Stimulated activated naive CD8-positive, alpha-beta T cell treated with anti-CD3 and anti-CD28 coated beads, Interleukin-15, amount 100 ng/mL, for 72 hours (primary cell): ENCODE measurements around the gene CRABP1.

Experiments used
- ATAC-seq: fragments of 150-1000 bp; cut with Tn5 transposase; 2 replicates; pipeline ENCODE4 v1.10.0; 2021; ENCODE audit warnings: mild to moderate bottlenecking, moderate library complexity
- DNase-seq, 2 donors: peaks; one replicate each; pipeline ENCODE4 v3.0.0; 2021 to 2022
- H3K27ac Mint-ChIP-seq, 2 donors: one replicate each; pipeline ENCODE4 v1.8.0; 2022; ENCODE audit warnings: mild to moderate bottlenecking in 2 of 2, mixed read lengths in 2 of 2, moderate library complexity in 2 of 2
- H3K27me3 Mint-ChIP-seq: one replicate; pipeline ENCODE4 v1.8.0; 2022; ENCODE audit warnings: mixed read lengths
- H3K4me1 Mint-ChIP-seq: one replicate; pipeline ENCODE4 v1.8.0; 2022; ENCODE audit warnings: mild to moderate bottlenecking, mixed read lengths
- H3K4me3 Mint-ChIP-seq, 2 donors: one replicate each; pipeline ENCODE4 v1.8.0; 2022; ENCODE audit warnings: mild to moderate bottlenecking in 2 of 2, mixed read lengths in 2 of 2, moderate library complexity in 1 of 2
- H3K9me3 Mint-ChIP-seq, 2 donors: one replicate each; pipeline ENCODE4 v1.8.0; 2022; ENCODE audit warnings: mixed read lengths in 2 of 2

The CRABP1 gene

DNA sequence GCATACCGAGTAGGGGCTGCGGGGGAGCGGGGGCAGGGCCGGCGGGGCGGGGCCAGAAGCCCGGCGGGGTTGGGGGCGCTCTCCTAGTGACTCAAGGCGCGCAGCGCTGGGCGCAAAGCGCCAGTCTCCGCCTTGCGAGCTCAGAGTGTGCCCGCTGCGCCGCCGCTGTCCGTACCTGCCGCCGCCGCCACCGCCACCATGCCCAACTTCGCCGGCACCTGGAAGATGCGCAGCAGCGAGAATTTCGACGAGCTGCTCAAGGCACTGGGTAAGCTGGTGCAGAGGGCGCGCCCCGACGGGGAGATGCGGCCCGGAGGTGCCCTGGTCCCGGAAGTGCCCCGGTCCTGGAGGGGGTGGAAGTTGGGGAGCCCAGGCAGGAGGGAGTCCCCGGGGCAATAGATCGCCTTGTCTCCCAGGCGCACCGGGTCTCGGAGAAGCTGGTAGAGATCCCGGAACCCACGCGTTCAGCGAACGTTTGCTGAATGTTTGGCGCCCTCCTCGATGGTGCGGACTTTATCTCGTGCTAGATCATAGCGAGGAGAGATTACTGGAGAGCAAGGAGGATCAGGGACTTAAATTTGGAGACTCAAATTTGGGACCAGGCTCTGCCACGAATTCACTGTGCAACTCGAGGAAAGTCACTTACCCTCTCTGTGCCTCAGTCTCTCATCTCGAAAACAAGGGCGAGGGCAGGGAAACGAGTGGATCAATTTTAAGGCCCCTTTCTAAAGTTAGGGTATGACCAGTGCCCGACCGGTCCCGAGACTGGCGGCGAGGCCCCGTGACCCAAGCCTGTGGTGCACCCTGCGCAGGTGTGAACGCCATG, at the start of gene CRABP1:
Gene CRABP1, plus strand, starts transcription at position 123 of the 826 bp plus-strand sequence. Its CDS starts 76 bp downstream, at position 199.
- Mint-ChIP-seq H3K27me3 (peaks cover 59% of the 10 kb centered on the region), H3K27ac (no peak within 1 kb of the TSS), H3K4me1 (no peaks in the 10 kb centered on the region), H3K4me3 (peak within 1 kb of the TSS in 1 of 2 donors; percentile 12), H3K9me3 (no peaks in the 10 kb centered on the region)
- ATAC-seq (no peak), DNase-seq (no peak)

DNA sequence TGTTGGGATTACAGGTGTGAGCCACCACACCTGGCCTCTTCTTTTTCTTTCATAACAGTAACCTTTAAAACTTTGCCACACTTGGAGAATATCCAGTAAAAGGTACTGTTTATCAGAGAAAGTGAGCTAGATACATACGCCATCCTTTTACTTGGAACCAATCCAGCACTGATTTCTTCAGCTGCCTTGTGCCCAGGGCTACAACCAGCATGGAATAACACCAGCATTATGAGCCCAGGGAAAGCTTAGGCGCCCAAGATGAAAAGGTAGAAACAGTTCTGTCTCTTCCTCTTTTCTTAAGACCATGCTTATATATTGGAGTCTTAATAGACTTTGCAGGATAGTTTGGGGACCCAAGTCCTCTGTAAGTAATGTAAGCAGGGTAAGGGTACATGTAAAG, 49.1 kb upstream of the CRABP1 start:
- Mint-ChIP-seq H3K27ac (no peak overlapping the region), H3K27me3 (no peaks in the 10 kb centered on the region), H3K4me3 (no peak overlapping the region)

DNA sequence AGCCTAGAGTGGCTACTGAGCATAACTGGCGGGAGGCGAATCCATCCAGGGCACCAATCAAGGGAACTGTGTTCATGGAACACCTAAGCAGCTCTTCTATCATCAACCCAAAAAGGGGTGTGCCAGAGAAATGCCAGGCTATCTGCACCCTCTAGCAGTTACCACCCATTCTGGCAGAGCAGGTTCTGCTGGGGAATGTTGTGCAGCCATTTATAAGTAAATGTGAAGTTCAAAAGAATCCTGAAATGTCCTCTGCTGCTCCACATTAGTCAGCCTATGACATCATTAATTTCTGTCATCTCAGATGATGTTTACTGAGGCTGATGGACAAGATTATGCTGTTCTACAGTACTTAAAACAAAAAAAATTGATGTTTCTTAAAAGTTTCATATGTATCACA, 48.5 kb upstream of the CRABP1 start:
- no peak for ATAC-seq
- H3K4me1 Mint-ChIP-seq, result no peaks in the 10 kb centered on the region
- H3K9me3 Mint-ChIP-seq, result no peaks in the 10 kb centered on the region
- no peak overlapping the region for H3K27ac Mint-ChIP-seq
- no peaks in the 10 kb centered on the region for H3K27me3 Mint-ChIP-seq
- DNase-seq, result no peak
- no peak overlapping the region for H3K4me3 Mint-ChIP-seq

More for the DNA sequence above, 49.1 kb upstream of the CRABP1 start:
- ATAC-seq (no peak), DNase-seq (no peak)
- no peaks in the 10 kb centered on the region for H3K9me3 Mint-ChIP-seq
- no peaks in the 10 kb centered on the region for H3K4me1 Mint-ChIP-seq

DNA sequence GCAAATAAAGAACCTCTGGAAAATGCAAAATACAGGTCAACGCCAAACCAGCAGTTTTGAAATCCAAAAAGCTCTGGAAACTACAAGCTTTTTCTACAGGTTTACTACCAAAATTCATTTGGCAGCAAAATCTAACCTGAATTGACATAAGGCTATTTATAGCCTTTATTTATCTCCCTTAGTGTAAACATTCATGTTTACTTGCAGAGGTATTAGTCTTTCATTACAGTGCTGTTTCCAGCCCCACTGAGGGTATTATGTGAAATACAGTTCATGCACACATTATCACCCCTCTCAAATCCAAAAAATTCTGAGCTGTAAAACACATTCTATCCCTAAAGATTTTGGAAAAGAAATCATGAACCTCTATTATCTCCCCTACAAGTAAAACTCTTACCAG, 47.9 kb upstream of the CRABP1 start:
- Mint-ChIP-seq H3K9me3 (no peaks in the 10 kb centered on the region), H3K27ac (peak overlapping the region in 1 of 2 donors; percentile 21), H3K4me3 (no peak overlapping the region), H3K4me1 (no peaks in the 10 kb centered on the region), H3K27me3 (no peaks in the 10 kb centered on the region)
- DNase-seq, result no peak
- no peak for ATAC-seq

DNA sequence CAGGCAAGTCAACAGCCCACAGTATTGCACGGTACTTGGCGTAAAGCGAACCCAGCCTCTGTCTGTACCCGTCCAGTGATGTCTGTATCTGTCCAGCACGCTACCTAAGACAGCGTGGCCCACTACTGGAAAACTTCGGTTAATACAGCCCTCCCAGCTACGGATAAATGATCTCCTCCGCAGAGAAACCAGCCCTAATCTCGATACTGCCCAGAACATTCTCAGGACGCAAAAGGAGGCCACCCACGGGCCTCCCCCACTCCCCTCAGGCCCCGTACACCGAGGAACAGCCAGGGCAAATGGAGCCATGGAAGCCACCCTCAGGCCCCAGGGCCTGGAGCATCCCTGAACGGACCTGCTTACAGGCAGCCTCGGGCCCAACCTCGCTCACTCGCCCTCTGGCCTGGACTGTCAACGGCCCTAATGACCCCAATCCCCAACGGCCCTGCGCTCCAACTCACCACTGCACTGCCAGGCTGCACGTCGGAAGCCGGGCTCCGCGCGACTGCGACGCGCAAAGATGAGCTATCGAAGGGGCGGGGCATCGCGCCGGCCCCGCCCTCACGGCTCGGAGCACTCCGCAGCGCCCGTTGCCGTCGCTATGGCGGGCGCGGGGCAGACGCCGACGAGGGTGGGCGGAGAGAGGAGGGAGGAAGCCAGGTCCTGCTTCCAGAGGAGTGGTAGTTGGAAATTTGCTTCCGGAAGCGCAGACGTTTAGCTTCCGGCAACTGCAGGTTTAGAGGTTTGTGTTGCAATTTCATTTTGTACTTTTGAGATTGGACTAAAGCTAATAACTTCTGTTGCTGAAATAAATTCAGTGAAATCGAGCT, 40.8 kb upstream of the CRABP1 start, which contains the start of gene SKIC8:
Gene SKIC8, minus strand, starts transcription at position 509 of the 830 bp plus-strand sequence. CDS start 3,923 bp downstream, outside the sequence.
- peak; percentile 90 to 92 for DNase-seq
- Mint-ChIP-seq H3K4me1 (peaks cover 50% of the 10 kb centered on the region), H3K27ac (peak within 1 kb of the TSS; percentile 95 to 96)

DNA sequence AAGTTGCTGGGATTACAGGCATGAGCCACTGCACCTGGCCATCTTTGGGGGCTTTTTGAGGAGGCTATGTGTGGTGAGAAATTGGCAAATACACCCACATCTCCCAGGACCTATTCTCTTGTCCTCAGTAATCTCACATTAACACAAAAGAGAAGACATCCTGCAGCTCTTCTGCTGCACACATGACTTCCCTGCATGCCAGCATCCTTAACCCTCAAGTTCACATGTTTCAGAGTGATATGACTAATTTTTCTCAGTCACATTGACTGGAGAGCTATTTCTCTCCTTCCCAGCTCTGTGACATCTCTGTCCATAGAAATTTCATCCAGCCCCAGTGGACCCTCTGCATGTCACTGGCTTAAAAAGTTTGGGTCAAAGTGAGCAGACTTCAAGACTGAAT, 38.8 kb upstream of the CRABP1 start:
- ATAC-seq, result peak; percentile 12
- Mint-ChIP-seq H3K4me3 (peak overlapping the region in 1 of 2 donors; percentile 3), H3K4me1 (peaks cover 50% of the 10 kb centered on the region), H3K27me3 (no peaks in the 10 kb centered on the region), H3K9me3 (no peaks in the 10 kb centered on the region), H3K27ac (no peak overlapping the region)
- no peak for DNase-seq

More for the DNA sequence above, 40.8 kb upstream of the CRABP1 start, which contains the start of gene SKIC8:
- Mint-ChIP-seq H3K9me3 (no peaks in the 10 kb centered on the region), H3K4me3 (peak within 1 kb of the TSS; percentile 88 to 98), H3K27me3 (no peaks in the 10 kb centered on the region)
- ATAC-seq, result peak; percentile 97

DNA sequence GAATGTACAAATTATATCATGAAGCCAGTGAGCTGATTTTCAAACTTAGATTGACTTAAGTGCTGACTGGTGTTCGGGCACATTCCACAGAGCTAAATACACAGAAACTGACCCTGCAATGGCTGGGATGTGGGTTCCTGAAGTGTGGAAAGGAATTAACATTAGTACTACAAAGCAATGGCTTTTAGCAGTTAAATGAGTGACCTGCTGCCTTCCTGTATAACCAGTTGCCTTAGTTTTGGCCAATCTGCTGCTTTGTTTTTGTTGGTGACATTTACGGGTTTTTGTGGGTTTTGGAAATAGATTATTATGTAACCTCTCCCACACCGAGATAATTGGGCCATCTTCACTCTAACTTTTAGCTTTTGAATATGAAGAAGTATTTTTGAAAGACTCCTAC, 38.3 kb upstream of the CRABP1 start:
- H3K4me3 Mint-ChIP-seq, result peak overlapping the region in 1 of 2 donors; percentile 29
- H3K9me3 Mint-ChIP-seq, result no peaks in the 10 kb centered on the region
- DNase-seq (no peak), ATAC-seq (no peak)
- H3K27me3 Mint-ChIP-seq, result peaks cover 4% of the 10 kb centered on the region
- H3K27ac Mint-ChIP-seq, result peak overlapping the region in 1 of 2 donors; percentile 34
- H3K4me1 Mint-ChIP-seq, result peaks cover 50% of the 10 kb centered on the region

DNA sequence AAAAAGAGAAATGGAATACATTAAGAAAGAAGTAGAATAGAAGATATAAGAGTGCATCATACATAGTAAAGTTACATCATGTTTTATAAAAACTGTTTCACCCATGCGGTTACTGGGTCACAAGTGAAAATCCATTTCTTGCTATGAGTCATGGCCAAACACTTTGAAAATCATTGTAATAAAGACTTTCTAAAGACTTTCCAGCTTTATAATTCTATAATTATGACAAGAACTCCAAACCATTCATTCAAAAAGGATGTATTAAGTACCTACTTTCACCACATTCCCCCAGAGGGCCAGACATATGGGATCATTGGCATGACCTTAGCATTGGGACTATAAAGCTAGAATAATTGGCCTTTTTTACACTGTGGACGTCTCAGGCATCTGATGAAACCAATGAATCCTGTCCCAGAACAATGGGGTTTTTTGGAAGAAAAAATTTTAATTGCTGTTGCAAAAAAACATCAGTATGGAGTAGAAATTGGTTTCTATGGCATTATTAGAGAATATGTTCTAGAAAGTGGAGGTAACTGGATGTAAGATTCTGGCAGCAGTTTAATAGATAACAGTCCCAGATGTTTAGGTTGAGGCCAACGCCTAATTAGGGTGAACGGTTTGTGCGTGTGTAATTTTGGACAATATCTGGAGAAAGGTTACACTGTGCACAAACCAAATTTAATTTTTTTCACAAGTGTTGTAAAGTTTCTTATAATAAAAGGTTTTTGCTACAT, 37.4 kb upstream of the CRABP1 start:
- Mint-ChIP-seq H3K27ac (peak overlapping the region; percentile 34 to 95), H3K9me3 (no peaks in the 10 kb centered on the region), H3K27me3 (peaks cover 8% of the 10 kb centered on the region), H3K4me1 (peaks cover 50% of the 10 kb centered on the region), H3K4me3 (peak overlapping the region in 1 of 2 donors; percentile 73)
- DNase-seq, result no peak
- no peak for ATAC-seq

DNA sequence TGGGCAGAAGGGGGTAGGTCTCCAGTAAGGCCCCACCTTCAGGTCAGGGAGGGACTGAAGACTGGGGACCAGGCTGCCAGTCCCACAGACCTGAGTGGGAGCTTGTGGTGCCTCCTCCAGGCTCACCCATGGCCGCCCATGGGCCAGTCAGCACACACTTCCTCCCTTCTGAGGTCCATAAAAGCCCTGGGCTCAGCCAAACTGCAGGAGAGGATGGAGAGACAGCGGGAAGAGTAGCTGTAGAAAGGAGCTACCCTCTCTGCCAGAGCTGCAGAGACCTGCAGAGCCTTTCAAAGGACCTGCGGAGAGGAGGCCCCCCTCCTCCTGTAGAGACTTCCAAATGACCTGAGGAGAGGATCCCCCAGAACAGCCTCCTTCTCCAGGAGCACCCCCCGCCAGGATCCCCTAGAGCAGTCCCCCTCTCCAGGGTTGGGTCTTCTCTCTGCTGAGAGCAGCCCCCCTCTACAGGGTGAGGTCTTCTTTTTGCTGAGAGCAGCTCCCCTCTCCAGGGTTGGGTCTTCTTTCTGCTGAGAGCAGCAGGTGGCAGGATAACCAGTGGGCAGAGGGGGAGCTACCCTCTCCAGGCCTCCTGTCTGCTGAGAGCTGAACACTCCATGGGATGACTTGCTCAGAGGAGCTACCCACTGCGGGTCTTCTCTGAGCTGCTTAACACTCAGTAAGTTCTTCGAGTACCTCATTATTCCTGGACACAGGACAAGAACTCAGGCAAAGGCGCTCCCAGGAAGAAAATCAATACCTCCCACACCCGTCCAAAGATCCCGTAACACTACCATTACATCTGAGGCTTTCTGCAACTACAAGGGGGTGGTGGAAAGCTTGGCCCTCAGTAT, 35.7 kb upstream of the CRABP1 start:
- Mint-ChIP-seq H3K27ac (no peak overlapping the region), H3K4me1 (peaks cover 33% of the 10 kb centered on the region), H3K4me3 (no peak overlapping the region), H3K9me3 (no peaks in the 10 kb centered on the region), H3K27me3 (peaks cover 17% of the 10 kb centered on the region)
- ATAC-seq, result no peak
- no peak for DNase-seq

DNA sequence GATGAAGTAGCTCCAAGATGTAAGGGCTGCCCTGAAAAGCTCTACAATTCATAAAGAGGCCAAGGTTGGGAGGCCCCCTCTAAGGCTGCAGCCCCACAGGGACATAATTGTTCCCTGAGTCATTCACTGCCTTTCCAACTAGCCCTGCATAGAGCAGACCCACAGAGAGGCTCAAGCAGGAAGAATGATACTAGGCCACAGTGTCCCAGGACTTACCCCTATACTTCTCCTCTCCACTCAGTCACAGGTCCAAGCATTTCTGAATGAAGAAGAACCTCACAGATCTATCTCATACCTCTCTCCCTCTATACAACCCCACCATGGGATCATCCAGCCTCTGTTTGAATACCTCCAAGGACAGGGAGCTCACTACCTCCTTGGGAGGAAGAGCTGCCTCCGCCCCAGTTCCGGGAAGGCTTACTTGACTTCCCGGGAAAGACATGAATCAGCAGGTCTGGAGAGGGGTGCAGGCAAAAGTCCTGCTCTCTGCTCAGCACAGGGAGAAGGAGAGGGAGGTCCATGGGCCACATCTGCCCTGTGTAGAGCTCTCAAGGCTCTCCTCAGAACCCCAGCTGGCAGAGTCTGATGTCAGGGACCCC, 33.9 kb upstream of the CRABP1 start:
- peaks cover 19% of the 10 kb centered on the region for H3K27me3 Mint-ChIP-seq
- no peak overlapping the region for H3K4me3 Mint-ChIP-seq
- ATAC-seq, result no peak
- no peaks in the 10 kb centered on the region for H3K9me3 Mint-ChIP-seq
- no peak for DNase-seq
- peaks cover 17% of the 10 kb centered on the region for H3K4me1 Mint-ChIP-seq
- H3K27ac Mint-ChIP-seq, result no peak overlapping the region

DNA sequence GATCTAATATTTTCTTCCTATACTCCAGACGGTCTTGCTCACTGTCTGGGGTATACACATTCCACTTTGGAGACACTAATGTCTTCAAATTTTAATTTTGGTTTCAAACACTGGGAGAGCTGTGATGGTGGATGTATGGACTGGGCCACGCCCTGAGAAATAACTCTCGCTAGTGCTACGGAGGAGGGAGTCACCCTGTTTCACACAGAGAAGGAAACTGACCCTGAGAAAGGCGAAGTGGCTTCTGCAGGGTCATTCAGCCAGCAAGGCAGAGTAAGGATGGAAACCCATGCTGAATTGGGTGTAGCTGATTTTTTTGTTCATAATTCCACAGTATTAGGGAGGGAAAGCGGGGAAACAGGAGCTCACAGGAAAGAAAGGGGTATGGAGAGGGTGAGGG, 32.2 kb upstream of the CRABP1 start:
- Mint-ChIP-seq H3K27ac (peak overlapping the region in 1 of 2 donors; percentile 76), H3K4me1 (no peaks in the 10 kb centered on the region), H3K27me3 (peaks cover 19% of the 10 kb centered on the region), H3K4me3 (no peak overlapping the region), H3K9me3 (no peaks in the 10 kb centered on the region)
- DNase-seq (no peak), ATAC-seq (no peak)

DNA sequence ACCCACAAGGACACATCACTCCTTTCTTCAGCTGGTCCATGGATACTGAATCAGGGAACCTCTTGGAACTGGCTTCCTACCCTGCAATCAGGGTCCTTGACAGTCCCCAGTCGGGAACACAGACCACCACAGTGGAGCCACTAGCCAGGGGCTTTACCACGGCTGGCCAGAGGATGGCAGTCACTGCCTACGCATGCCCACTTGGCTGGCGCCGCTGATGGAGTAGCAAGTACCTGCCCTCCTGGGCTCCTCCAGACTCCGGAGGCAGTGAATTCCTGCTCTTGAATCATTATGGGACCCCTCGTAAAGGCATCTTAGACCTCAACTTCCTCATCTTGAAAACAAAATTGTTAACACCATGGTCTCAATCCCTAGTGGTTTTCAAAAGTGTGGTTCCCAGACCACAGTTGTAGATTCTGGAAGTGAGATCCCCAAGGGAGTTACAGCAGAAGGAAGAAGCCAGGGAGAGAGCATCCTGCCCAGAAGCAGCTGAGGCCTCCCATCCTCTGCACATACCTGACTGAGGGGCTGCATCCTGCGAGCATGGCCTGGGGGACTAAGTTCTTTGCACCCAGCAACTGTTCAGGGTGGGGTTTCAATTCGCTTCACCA, 31.6 kb upstream of the CRABP1 start:
- peak; percentile 66 to 68 for DNase-seq
- Mint-ChIP-seq H3K9me3 (no peaks in the 10 kb centered on the region), H3K4me3 (no peak overlapping the region), H3K4me1 (no peaks in the 10 kb centered on the region), H3K27me3 (peaks cover 19% of the 10 kb centered on the region), H3K27ac (no peak overlapping the region)
- ATAC-seq, result peak; percentile 93

DNA sequence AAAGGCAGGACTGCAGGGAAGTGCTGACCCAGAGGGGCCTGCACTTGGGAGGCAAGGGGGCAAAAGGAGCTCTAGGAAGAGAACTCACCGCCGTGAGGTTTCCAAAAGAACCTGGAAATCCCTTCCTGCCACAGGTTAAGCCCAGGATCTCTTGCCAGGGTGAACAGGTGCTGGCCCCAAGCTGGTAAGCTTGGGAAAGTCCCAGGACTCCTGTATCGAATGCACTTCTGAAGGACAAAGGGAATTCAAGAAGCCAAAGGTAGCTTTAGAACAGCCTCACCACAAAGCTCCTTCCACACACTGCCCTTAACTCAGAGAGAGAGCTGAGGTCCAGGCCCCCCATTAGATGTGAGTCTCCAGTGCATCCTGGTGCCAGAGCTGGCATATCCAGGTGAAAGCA, 28.9 kb upstream of the CRABP1 start:
- no peak overlapping the region for H3K4me3 Mint-ChIP-seq
- H3K27ac Mint-ChIP-seq, result no peak overlapping the region
- no peak for ATAC-seq
- H3K4me1 Mint-ChIP-seq, result no peaks in the 10 kb centered on the region
- no peaks in the 10 kb centered on the region for H3K9me3 Mint-ChIP-seq
- peaks cover 19% of the 10 kb centered on the region for H3K27me3 Mint-ChIP-seq
- no peak for DNase-seq

DNA sequence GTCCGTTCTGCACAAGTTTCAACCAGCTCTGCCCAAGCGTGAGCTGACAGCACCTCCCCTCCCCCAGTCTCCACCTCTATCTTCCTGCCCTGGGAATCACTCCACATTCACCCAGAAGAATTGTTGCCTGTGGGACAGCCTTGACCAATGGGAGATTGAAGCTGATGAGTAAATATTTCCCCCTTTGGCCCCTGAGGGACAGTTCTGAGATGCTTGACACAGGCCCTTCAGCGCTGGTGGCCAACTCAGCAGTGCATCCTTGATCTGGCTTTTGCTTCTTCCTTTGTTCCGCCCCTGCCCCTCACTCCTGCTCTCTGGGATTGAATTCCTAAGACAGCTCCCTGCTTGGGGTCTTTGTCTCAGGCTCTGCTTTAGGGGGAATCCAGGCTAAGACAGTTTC, 27.6 kb upstream of the CRABP1 start:
- Mint-ChIP-seq H3K4me3 (no peak overlapping the region), H3K4me1 (no peaks in the 10 kb centered on the region), H3K9me3 (no peaks in the 10 kb centered on the region), H3K27ac (no peak overlapping the region), H3K27me3 (peaks cover 11% of the 10 kb centered on the region)
- ATAC-seq, result no peak
- DNase-seq, result no peak
